Stimulated activated naive B cell treated with anti-CD40 and anti-IgM and Interleukin-4, amounts not matched to agents 10 μg/mL and 1 μg/mL and 100 μg/mL, for 72 hours (primary cell): ENCODE results near the gene DHDH.
"Not testable (repeated sequence)": the region's sequence is repeated elsewhere in the genome, so short reads cannot be mapped to it uniquely, and the experiment has no call there.

ENCODE experiments used
- ATAC-seq, 2 donors: fragments of 150-1000 bp; cut with Tn5 transposase; replicated peaks; 2 replicates each; pipeline ENCODE4 v1.10.0; 2021; ENCODE audit warnings: moderate library complexity in 1 of 2
- DNase-seq: peaks from one replicate; pipeline ENCODE4 v3.0.0; 2021
- H3K27ac Mint-ChIP-seq: one replicate; pipeline ENCODE4 v1.8.0; 2022; ENCODE audit warnings: mild to moderate bottlenecking, mixed read lengths
- H3K27me3 Mint-ChIP-seq, 2 donors: one replicate each; pipeline ENCODE4 v1.8.0; 2022; ENCODE audit warnings: mixed read lengths in 2 of 2
- H3K36me3 Mint-ChIP-seq, 2 donors: one replicate each; pipeline ENCODE4 v1.8.0; 2022; ENCODE audit warnings: mixed read lengths in 2 of 2, mild to moderate bottlenecking in 1 of 2
- H3K4me1 Mint-ChIP-seq, 2 donors: one replicate each; pipeline ENCODE4 v1.8.0; 2022; ENCODE audit warnings: mixed read lengths in 2 of 2, mild to moderate bottlenecking in 1 of 2
- H3K4me3 Mint-ChIP-seq, 2 donors: one replicate each; pipeline ENCODE4 v1.8.0; 2022; ENCODE audit warnings: mild to moderate bottlenecking in 2 of 2, mixed read lengths in 2 of 2, moderate library complexity in 1 of 2
- H3K9me3 Mint-ChIP-seq, 2 donors: one replicate each; pipeline ENCODE4 v1.8.0; 2022; ENCODE audit warnings: mixed read lengths in 2 of 2, mild to moderate bottlenecking in 1 of 2

Gene DHDH

DNA sequence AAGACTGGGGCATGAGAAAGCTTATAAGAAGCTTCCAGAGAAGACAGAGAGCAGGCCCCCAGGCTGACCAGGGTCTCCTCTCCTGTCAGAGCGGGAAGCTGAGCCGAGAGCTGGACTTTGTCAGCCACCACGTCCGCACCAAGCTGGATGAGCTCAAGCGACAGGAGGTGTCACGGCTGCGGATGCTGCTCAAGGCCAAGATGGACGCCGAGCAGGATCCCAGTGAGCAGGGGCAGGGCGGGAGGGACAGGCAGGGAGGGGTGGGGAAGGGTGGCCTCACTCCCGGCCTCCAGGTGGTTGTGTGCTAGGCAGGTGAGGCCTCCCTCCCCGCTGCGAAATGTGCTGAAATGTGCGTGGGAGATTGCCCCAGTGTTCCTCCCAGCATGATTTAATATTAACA, 27.8 kb upstream of the DHDH start:
- DNase-seq (no peak), ATAC-seq (no peak)
- H3K4me1 Mint-ChIP-seq = peaks cover 13 to 26% of the 10 kb centered on the region in 2 donors
- no peaks in the 10 kb centered on the region for H3K9me3 Mint-ChIP-seq
- no peaks in the 10 kb centered on the region for H3K27me3 Mint-ChIP-seq
- H3K27ac Mint-ChIP-seq = no peak overlapping the region
- peaks cover 44 to 66% of the 10 kb centered on the region in 2 donors for H3K36me3 Mint-ChIP-seq
- H3K4me3 Mint-ChIP-seq = no peak overlapping the region

DNA sequence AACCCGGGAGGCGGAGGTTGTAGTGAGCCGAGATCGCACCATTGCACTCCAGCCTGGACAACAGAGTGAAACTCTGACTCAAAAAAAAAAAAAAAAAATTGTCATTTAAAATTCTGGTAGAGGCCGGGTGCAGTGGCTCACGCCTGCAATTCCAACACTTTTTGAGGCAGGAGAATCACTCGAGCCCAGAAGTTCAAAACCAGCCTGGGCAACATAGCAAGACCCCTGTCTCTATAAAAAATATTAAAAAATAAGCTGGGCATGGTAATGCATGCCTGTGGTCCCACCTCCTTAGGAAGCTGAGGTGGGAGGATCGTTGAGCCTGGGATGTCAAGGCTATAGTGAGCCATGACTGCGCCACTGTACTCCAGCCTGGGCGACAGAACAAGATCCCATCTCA, 27.2 kb upstream of the DHDH start:
- Mint-ChIP-seq H3K4me1 (peaks cover 11 to 19% of the 10 kb centered on the region in 2 donors), H3K4me3 (no peak overlapping the region), H3K27me3 (no peaks in the 10 kb centered on the region), H3K36me3 (peaks cover 44 to 70% of the 10 kb centered on the region in 2 donors), H3K27ac (no peak overlapping the region), H3K9me3 (no peaks in the 10 kb centered on the region)
- no peak for ATAC-seq
- no peak for DNase-seq

DNA sequence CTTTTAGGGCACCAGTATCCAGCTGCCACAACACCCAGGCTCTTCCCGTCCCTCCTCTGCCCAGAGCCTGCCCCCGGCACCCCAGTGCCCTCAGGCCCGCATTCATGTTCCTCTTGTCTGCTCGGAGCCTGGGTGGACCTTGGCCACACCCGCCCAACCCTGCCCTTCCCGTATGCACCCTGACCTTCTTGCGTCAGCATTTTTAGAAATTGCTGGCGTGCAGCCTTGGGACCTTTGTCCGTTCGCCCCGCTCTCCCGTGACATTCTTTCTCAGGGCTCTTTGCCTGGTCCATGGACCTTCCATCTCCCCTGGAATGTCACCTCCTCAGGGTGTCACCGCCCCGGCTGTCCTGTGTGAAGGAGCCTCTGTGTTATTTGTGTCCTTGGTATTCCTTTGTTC, 25.8 kb upstream of the DHDH start:
- Mint-ChIP-seq H3K27me3 (no peaks in the 10 kb centered on the region), H3K36me3 (peaks cover 48 to 73% of the 10 kb centered on the region in 2 donors), H3K4me3 (no peak overlapping the region), H3K4me1 (peaks cover 5 to 8% of the 10 kb centered on the region in 2 donors), H3K27ac (peak overlapping the region; percentile 77), H3K9me3 (peaks cover 0 to under 1% of the 10 kb centered on the region in 2 donors)
- no peak for DNase-seq
- no peak for ATAC-seq

DNA sequence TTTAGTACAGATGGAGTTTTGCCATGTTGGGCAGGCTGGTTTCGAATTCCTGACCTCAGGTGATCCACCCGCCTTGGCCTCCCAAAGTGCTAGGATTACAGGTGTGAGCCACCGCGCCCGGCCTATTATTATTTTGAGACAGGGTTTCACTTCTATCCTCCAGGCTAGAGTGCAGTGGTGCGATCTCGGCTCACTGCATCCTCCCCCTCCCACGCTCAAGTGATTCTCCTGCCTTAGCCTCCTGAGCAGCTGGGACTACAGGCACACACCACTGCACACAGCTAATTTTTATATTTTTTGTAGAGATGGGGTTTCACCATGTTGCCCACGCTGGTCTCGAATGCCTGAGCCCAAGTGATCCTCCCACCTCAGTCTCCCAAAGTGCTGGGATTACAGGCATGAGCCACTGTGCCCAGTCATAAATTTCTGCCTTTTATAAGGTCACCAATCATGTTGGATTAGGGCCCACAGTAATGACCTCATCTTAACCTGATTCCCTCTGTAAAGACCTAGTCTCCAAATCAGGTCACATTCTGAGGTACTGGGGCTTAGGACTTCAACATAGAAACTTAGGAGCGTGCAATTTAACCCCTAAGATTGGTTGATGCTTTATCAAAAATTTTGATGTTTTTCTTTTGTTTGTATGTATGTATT, 23.9 kb upstream of the DHDH start:
- H3K36me3 Mint-ChIP-seq = peaks cover 56 to 80% of the 10 kb centered on the region in 2 donors
- peak; percentile 67 to 82 for ATAC-seq
- peak; percentile 20 for DNase-seq
- H3K4me3 Mint-ChIP-seq, H3K9me3 Mint-ChIP-seq, H3K4me1 Mint-ChIP-seq, H3K27me3 Mint-ChIP-seq: not testable (repeated sequence)
- H3K27ac Mint-ChIP-seq = peak overlapping the region; percentile 56

DNA sequence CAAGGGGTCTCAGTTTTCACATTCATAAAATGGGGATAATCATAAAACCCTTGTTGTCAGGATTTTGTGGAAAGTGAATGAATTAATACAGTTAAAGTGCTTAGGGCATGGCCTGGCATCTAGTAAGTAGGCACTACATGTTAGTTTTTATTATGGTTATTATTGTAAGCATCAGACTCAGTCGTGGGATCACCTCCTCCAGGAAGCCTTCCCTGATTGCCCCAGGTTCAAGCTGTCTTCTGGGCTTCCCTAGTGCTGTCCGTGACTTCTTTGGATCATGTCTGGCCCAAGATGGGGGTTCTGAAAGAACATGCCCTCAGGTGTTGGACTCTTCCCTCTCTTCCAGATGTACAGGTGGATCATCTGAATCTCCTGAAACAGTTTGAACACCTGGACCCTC, 22.7 kb upstream of the DHDH start:
- peaks cover 48 to 71% of the 10 kb centered on the region in 2 donors for H3K36me3 Mint-ChIP-seq

DNA sequence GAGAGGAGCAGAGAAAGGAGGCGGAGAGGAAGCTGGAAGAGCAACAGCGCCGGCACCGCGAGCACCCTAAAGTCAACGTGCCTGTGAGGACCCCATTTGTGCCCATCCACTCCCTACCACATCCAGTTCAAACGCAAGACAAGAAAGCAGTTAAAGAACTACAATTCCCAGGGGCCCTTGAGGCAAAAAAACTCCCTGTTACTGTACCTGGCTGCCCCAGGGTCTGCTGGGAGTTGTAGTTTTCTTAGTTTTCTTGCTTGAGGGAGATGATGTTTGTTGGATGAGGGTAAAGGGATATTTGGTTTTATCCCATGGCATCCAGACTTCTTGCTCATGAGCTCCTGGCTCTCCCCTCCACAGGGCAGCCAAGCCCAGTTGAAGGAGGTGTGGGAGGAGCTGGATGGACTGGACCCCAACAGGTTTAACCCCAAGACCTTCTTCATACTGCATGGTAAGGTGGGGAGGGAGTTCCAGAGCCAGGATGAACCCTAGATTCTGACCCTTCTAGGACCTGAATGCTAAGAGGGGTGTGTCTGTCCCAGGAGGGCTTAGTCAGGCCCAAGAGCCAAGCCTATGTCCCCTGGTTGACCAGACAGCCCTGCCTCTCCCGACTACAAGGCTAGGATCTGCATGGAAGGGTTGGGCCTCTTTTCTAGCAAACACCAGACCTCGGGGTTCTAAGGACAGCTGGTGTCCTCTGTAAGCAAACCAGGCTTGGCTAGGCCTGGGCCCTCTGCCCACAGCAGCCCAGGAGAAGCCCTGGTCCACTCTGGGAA, 20.2 kb upstream of the DHDH start:
- no peak for DNase-seq
- ATAC-seq = peak; percentile 56 to 64
- H3K27ac Mint-ChIP-seq = no peak overlapping the region

More for the DNA sequence above, 22.7 kb upstream of the DHDH start:
- Mint-ChIP-seq H3K27me3 (no peaks in the 10 kb centered on the region), H3K9me3 (peaks cover 0 to 3% of the 10 kb centered on the region in 2 donors), H3K4me3 (no peak overlapping the region), H3K4me1 (peaks cover 5 to 6% of the 10 kb centered on the region in 2 donors), H3K27ac (no peak overlapping the region)
- no peak for ATAC-seq
- no peak for DNase-seq

DNA sequence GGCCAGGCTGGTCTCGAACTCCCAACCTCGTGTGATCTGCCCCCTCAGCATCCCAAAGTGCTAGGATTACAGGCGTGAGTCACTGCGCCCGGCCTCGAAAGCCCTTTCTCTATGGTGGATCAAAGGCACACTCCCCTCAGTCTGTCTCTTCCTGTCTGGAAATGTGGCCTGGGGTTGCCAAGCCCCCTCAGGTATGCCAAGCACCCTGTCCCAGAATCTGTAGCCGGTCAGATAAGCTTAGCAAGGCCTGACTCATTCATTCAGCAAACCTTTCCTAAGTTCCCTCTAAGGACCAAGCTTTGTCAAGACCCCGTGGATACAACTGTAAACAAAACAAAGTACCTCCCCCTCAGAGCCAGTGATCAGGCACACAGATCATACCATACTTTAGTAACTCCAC, 19.3 kb upstream of the DHDH start:
- DNase-seq (no peak), ATAC-seq (no peak)
- no peak overlapping the region for H3K27ac Mint-ChIP-seq
- H3K4me3 Mint-ChIP-seq = no peak overlapping the region
- H3K9me3 Mint-ChIP-seq = peaks cover 0 to 3% of the 10 kb centered on the region in 2 donors
- peaks cover 6 to 13% of the 10 kb centered on the region in 2 donors for H3K4me1 Mint-ChIP-seq
- peaks cover 48 to 66% of the 10 kb centered on the region in 2 donors for H3K36me3 Mint-ChIP-seq
- no peaks in the 10 kb centered on the region for H3K27me3 Mint-ChIP-seq

More for the DNA sequence above, 20.2 kb upstream of the DHDH start:
- H3K27me3 Mint-ChIP-seq = no peaks in the 10 kb centered on the region
- peaks cover 0 to 3% of the 10 kb centered on the region in 2 donors for H3K9me3 Mint-ChIP-seq
- no peak overlapping the region for H3K4me3 Mint-ChIP-seq
- peaks cover 7 to 13% of the 10 kb centered on the region in 2 donors for H3K4me1 Mint-ChIP-seq
- H3K36me3 Mint-ChIP-seq = peaks cover 46 to 66% of the 10 kb centered on the region in 2 donors

DNA sequence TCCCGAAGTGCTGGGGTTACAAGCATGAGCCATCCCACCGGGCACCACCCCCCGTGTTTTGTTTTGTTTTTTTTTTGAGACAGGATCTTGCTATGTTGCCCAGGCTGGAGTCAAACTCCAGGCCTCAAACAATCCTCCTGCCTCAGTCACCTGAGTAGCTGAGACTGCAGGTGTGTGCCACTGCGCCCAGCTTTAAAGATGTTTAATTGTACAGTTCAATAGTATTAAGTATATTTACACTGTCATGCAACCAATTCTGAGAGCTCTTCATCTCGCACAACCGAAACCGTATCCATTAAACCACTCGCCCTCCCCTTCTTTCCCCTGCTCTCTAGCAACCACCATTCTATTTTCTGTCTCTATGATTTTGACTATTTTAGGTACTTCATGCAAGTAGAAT, 17.7 kb upstream of the DHDH start:
- Mint-ChIP-seq H3K4me3 (no peak overlapping the region), H3K4me1 (peaks cover 4 to 7% of the 10 kb centered on the region in 2 donors), H3K27ac (no peak overlapping the region), H3K27me3 (no peaks in the 10 kb centered on the region), H3K9me3 (peaks cover 0 to 3% of the 10 kb centered on the region in 2 donors), H3K36me3 (peaks cover 42 to 57% of the 10 kb centered on the region in 2 donors)
- ATAC-seq (no peak), DNase-seq (no peak)

DNA sequence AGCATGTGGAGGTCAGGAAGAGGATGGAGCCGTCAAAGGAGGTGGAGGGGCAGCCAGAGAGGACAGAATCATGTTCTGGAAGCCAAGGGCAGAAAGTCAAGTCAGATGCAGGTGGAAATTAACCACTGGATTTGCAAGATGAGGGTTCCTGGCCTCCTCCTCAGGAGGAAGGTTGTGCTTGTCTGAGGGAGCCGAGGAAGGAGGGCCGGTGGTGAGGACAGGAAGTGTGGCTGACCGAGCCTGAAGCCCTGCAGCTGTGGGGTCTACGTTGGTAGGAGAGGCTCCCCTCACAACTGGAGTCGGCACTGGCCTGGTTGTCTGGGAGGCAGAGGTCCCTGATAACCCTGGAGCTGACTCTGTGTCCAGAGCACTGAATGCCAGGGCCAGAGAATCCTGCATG, 15.4 kb upstream of the DHDH start:
- Mint-ChIP-seq H3K4me3 (no peak overlapping the region), H3K27ac (peak overlapping the region; percentile 68), H3K27me3 (no peaks in the 10 kb centered on the region), H3K4me1 (peaks cover 7 to 8% of the 10 kb centered on the region in 2 donors), H3K36me3 (peaks cover 38 to 53% of the 10 kb centered on the region in 2 donors), H3K9me3 (no peaks in the 10 kb centered on the region)
- DNase-seq (no peak), ATAC-seq (no peak)

DNA sequence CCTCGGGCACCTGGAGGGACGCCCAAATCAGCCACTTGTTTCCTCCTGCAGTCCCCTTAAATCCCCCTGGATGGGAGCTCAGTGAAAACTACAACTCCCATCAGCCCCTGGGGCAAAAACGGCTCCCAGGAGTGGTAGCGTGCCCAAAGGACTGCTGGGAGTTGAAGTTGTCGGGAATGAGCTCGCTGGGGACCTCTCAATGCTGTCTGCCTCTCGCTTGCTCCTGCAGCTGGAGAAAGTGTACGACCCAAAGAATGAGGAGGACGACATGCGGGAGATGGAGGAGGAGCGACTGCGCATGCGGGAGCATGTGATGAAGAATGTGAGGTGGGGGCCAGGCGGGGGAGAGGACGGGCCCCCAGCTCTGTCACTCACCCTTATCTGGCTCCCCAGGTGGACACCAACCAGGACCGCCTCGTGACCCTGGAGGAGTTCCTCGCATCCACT, 14.7 kb upstream of the DHDH start:
- Mint-ChIP-seq H3K4me1 (peaks cover 7 to 9% of the 10 kb centered on the region in 2 donors), H3K36me3 (peaks cover 39 to 53% of the 10 kb centered on the region in 2 donors), H3K27me3 (no peaks in the 10 kb centered on the region), H3K9me3 (no peaks in the 10 kb centered on the region), H3K4me3 (no peak overlapping the region), H3K27ac (peak overlapping the region; percentile 38)
- DNase-seq = no peak
- ATAC-seq = peak in 1 of 2 donors; percentile 34

DNA sequence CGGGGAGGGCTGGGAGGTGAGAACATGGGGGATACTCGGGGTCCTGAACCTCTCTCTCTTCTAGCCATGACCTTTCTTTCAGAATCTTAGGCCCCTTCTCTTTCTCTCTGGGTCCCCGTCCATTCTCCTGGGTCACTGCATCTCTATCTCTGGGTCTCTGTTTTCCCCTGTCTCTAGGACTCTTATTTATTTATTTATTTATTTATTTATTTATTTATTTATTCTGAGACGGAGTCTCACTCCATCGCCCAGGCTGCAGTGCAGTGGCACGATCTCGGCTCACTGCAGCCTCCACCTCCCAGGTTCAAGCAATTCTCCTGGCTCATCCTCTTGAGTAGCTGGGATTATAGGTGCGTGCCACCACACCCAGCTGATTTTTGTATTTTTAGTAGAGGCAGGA, 14.2 kb upstream of the DHDH start:
- H3K36me3 Mint-ChIP-seq = peaks cover 36 to 49% of the 10 kb centered on the region in 2 donors
- H3K4me1 Mint-ChIP-seq, ATAC-seq, H3K27me3 Mint-ChIP-seq, H3K4me3 Mint-ChIP-seq, DNase-seq, H3K27ac Mint-ChIP-seq, H3K9me3 Mint-ChIP-seq: not testable (repeated sequence)

DNA sequence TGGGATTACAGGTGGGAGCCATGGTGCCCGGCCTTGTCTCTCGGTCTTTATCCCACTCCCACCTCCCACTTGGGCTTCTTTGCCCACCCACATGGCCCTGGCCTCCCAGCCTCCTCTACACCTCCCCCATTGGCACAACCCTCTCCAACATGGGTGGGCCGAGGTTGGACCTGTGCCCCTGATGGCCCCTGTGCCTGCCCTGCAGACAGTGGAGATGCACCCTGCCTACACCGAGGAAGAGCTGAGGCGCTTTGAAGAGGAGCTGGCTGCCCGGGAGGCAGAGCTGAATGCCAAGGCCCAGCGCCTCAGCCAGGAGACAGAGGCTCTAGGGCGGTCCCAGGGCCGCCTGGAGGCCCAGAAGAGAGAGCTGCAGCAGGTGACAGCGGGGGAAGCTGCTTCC, 12.6 kb upstream of the DHDH start:
- no peak overlapping the region for H3K4me3 Mint-ChIP-seq
- no peaks in the 10 kb centered on the region for H3K27me3 Mint-ChIP-seq
- DNase-seq (no peak), ATAC-seq (no peak)
- H3K27ac Mint-ChIP-seq = no peak overlapping the region
- H3K36me3 Mint-ChIP-seq = peaks cover 29 to 42% of the 10 kb centered on the region in 2 donors
- H3K4me1 Mint-ChIP-seq = peaks cover 7 to 9% of the 10 kb centered on the region in 2 donors
- H3K9me3 Mint-ChIP-seq = no peaks in the 10 kb centered on the region

DNA sequence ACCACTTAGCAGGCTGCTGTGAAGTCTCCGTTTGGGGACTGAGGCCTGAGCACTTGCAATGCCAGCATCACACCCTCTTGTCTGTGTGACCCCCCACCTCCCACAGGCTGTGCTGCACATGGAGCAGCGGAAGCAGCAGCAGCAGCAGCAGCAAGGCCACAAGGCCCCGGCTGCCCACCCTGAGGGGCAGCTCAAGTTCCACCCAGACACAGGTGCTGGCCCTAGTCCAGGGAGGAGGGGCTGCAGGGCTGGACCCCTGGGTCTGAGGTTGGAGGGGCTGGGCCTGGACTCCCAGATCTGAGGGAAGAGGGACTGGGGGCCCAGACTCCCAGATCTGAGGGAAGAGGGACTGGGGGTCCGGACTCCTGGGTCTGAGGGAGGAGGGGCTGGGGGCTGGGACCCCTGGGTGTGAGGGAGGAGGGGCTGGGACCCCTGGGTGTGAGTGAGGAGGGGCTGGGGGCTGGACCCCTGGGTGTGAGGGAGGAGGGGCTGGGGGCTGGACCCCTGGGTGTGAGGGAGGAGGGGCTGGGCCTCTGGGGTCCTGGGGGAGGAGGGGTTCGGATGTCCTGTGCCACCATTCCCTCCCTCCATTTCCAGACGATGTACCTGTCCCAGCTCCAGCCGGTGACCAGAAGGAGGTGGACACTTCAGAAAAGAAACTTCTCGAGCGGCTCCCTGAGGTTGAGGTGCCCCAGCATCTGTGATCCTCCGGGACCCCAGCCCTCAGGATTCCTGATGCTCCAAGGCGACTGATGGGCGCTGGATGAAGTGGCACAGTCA, 11.6 kb upstream of the DHDH start:
- Mint-ChIP-seq H3K27me3 (no peaks in the 10 kb centered on the region), H3K27ac (no peak overlapping the region), H3K4me1 (peaks cover 7 to 9% of the 10 kb centered on the region in 2 donors), H3K4me3 (no peak overlapping the region), H3K9me3 (no peaks in the 10 kb centered on the region), H3K36me3 (peaks cover 26 to 39% of the 10 kb centered on the region in 2 donors)
- DNase-seq = no peak
- ATAC-seq = no peak
